ENCODE measurements around the gene ANGPTL2.

The ANGPTL2 gene

DNA sequence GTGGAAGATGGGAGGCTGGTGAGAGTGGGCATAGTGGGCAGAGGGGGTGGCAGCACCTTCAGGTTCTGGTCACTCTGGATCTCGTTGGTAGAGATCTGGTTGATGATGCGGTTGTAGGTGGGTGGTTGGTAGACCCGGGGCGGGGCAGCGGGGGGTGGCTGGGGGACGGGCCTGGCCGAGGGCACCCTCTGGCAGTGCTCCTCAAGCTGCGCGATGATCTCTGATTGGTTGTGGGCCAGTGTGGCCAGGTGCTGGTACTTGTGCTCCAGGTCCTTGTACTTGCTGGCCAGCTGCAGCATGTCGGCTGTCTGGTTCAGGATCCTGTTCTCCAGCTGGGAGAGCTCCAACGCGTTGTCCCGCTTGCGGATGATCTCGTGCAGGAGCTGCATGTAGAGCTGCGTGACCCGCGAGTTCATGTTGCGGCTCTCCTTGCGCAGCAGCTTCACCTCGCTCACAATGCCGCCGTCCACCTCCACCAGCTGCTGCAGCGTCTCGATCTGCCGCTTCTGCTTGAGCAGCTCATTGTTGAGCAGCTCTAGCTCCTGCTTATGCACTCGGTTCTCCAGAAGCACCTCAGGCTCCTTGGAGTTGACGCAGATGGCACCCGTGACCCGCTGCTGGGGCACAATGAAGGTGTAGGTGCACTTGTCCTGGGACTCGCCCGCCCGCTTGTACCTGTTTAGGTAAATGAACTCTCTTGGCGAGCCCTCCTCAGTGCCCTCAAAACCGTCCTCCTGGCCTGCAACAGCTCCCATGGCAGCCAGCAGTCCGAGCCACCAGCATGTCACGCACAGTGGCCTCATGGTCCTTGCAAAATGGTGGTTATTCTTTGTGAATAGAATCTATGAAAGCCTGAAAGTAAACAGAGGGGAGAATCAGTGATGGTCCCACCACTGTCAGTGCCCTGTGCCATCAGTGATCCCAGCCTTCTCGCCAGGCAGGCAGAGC is 14.2 kb downstream of the ANGPTL2 start:
- Histone ChIP-seq H3K4me1 (ENCODE audit: control insufficient read depth, low read depth, low read length) (peaks cover 23% of the 10 kb centered on the region), H3K36me3 (ENCODE audit: control insufficient read depth, low read depth, low read length) (no peaks in the 10 kb centered on the region), H3K4me3 (ENCODE audit: low read length) (no peak overlapping the region), H3K27ac (ENCODE audit: low read length) (no peak overlapping the region), H3K9ac (ENCODE audit: low read length) (no peak overlapping the region), H3K9me3 (ENCODE audit: control insufficient read depth, low read depth, low read length) (no peaks in the 10 kb centered on the region), H3K27me3 (ENCODE audit: control insufficient read depth, insufficient read depth, low read length) (no peaks in the 10 kb centered on the region)

DNA sequence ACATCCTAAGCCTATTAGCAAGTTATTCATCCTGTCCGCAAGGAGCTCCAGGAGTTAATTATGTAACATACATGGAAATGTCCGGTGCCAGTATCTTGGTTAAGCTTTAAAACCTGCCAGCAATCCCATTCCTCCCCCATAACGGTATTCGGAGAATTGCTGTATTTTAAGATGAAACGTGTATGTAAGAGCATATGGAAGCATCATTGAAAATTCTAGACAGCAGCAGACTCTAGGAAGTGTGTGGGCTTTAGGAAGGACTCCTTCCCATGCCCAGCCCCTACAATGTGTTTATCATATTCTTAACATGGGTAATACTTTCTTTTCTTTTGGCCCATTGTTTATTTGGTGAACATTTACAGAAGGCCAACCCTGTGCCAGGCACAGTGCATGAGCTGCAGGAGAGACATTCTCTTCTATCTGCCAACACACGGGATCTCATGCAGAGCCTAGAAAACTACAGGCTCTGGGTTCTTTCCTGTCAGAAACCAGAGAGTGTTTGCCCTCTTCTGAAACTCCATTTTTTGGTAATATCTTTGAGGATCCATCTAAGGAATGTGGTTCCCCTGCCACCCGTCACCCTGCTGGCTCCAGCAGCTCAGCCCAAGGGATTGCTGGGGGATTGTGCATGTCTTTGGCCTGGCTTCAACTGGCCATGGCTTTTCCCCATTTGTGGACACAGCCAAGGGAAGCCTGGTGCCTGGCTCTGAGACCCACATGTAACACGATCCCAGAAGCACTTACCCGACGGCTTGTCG is 15.1 kb downstream of the ANGPTL2 start:
- no peaks in the 10 kb centered on the region for H3K36me3 ChIP-seq (ENCODE audit: control insufficient read depth, low read depth, low read length)
- no peak overlapping the region for H3K27ac ChIP-seq (ENCODE audit: low read length)

DNA sequence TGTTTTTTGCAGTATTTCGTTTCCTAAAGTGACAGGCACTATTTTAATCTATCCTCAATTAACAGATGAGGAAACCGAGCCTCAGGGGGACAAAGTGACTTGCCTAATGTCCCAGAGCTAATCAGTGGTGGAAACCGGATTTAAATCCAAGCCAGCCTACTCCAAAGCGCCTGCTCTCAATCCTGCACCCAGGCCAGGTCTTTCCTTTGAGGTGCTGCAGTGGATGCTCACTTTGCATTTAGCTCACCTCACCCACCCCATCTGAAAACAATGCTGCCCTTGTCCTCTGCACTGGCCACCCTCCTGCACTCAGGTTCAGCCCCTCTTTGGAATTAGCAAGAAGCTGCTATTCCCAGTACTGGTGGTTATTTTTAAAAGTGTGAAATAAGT is 16.0 kb downstream of the ANGPTL2 start:
- Histone ChIP-seq H3K36me3 (ENCODE audit: control insufficient read depth, low read depth, low read length) (no peaks in the 10 kb centered on the region), H3K4me1 (ENCODE audit: control insufficient read depth, low read depth, low read length) (peaks cover 7% of the 10 kb centered on the region), H3K4me3 (ENCODE audit: low read length) (no peak overlapping the region), H3K27me3 (ENCODE audit: control insufficient read depth, insufficient read depth, low read length) (no peaks in the 10 kb centered on the region), H3K9ac (ENCODE audit: low read length) (no peak overlapping the region), H3K27ac (ENCODE audit: low read length) (no peak overlapping the region), H3K9me3 (ENCODE audit: control insufficient read depth, low read depth, low read length) (no peaks in the 10 kb centered on the region)

More for the DNA sequence above, 15.1 kb downstream of the ANGPTL2 start:
- Histone ChIP-seq H3K27me3 (ENCODE audit: control insufficient read depth, insufficient read depth, low read length) (no peaks in the 10 kb centered on the region), H3K9ac (ENCODE audit: low read length) (no peak overlapping the region), H3K4me3 (ENCODE audit: low read length) (no peak overlapping the region), H3K4me1 (ENCODE audit: control insufficient read depth, low read depth, low read length) (peaks cover 15% of the 10 kb centered on the region), H3K9me3 (ENCODE audit: control insufficient read depth, low read depth, low read length) (no peaks in the 10 kb centered on the region)

DNA sequence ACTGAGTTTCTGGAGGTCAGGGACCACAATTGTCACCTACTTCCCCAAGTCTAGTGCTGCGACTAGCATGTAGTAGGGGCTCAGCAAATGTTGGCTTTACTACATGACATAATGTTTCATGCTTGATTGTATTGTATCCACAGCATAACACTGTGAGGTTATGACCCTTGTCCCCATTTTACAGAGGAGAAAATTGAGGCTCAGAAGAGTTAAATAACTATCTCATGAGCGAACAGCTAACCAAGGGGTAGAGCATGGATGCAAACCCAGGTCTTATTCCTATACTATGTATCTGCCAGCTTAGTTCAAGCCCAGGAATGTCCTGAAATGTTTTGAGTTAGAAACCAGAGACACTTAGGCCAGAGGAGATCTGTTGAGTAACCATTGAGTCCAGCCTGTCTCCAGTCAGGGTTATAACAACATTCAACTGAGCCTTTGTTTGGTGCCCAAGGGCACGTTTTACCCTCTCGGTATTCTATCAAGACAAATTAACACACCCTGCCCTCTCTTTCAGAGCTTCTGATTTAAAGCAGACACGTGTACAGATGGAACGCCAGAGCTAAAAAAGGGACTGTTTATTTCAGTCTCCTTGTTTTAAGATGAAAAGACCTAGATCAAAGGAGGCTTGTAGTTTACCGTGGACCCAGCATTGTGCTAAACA is 16.5 kb downstream of the ANGPTL2 start:
- H3K27ac ChIP-seq (ENCODE audit: low read length) = no peak overlapping the region
- H3K4me1 ChIP-seq (ENCODE audit: control insufficient read depth, low read depth, low read length) = peaks cover 2% of the 10 kb centered on the region
- no peak overlapping the region for H3K9ac ChIP-seq (ENCODE audit: low read length)
- no peaks in the 10 kb centered on the region for H3K9me3 ChIP-seq (ENCODE audit: control insufficient read depth, low read depth, low read length)
- H3K27me3 ChIP-seq (ENCODE audit: control insufficient read depth, insufficient read depth, low read length) = no peaks in the 10 kb centered on the region
- no peak overlapping the region for H3K4me3 ChIP-seq (ENCODE audit: low read length)
- no peaks in the 10 kb centered on the region for H3K36me3 ChIP-seq (ENCODE audit: control insufficient read depth, low read depth, low read length)

DNA sequence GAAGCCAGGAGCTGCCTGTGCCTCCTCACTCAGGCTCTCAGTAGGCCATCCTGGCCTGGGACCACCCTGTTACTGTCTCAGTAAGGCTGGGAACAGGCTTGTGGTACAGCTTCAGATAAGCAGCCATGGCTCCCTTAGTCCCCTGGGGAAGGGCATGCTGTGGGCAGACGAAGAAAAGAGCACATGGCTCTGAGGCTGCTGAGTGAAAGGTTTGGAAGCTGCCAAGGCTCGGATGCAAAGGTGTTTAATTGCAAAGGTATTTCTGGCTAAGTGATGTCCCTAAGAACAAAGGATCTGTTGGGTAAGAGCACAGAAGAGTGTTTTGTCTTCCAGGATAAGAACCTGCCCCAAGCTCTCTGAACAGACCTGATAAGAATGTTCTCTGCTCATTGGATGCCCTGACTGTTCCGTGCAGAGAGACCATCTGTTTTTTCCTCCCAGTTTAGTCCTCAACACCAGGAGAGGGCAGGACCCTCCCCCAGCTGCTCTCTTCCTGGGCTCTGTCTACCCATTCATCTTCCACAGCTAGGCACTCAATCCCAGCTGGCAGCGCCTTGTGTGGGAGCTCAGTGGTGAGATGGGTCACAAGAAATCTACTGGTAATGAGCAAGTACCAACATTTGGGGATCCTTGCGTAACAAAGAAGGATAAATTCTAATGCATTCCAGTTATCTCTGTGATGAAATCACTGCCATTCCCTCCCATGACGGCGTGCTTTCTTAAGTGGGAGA is 17.7 kb downstream of the ANGPTL2 start:
- no peak overlapping the region for H3K27ac ChIP-seq (ENCODE audit: low read length)
- H3K27me3 ChIP-seq (ENCODE audit: control insufficient read depth, insufficient read depth, low read length) = no peaks in the 10 kb centered on the region
- no peaks in the 10 kb centered on the region for H3K4me1 ChIP-seq (ENCODE audit: control insufficient read depth, low read depth, low read length)
- no peaks in the 10 kb centered on the region for H3K9me3 ChIP-seq (ENCODE audit: control insufficient read depth, low read depth, low read length)
- H3K36me3 ChIP-seq (ENCODE audit: control insufficient read depth, low read depth, low read length) = no peaks in the 10 kb centered on the region
- H3K4me3 ChIP-seq (ENCODE audit: low read length) = no peak overlapping the region
- H3K9ac ChIP-seq (ENCODE audit: low read length) = no peak overlapping the region

DNA sequence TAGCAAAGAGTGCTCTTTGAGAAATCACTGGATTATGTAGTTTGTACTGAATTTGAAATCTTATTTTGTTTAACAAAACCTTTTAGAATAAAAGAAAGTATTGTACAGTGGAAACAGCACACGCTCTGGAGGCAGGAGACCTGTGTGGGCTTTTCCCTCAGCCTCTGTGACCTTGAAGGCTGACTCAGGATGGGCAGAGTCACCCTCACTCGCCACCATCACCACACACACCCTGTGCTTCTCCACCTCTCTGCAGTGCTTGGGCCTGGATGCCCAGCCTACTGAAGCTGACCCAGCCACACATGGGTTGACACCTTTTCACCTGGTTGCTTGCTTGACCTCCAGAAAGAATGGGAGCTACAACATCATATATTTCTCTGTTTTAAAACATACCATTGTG is 19.6 kb downstream of the ANGPTL2 start:
- Histone ChIP-seq H3K27me3 (ENCODE audit: control insufficient read depth, insufficient read depth, low read length) (no peaks in the 10 kb centered on the region), H3K9me3 (ENCODE audit: control insufficient read depth, low read depth, low read length) (no peaks in the 10 kb centered on the region), H3K27ac (ENCODE audit: low read length) (no peak overlapping the region), H3K4me3 (ENCODE audit: low read length) (no peak overlapping the region), H3K4me1 (ENCODE audit: control insufficient read depth, low read depth, low read length) (no peaks in the 10 kb centered on the region), H3K9ac (ENCODE audit: low read length) (no peak overlapping the region), H3K36me3 (ENCODE audit: control insufficient read depth, low read depth, low read length) (no peaks in the 10 kb centered on the region)

DNA sequence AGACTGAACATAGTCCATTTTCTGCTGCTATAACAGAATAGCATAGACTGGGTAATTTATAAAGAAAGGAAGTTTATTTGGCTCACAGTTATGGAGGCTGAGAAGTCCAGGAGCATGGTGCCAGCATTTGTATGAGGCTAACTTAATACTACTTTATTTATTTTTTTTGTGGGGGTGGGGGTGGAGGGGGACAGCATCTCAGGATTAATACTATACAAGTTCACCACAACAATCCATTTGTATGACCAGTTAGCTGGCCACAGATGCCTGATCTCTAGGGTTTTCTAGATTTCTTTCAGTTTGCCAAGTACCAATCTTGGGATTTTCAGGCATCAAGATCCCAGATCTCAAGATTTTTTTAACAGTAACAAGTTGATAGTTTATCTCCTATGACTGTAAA is 20.3 kb downstream of the ANGPTL2 start:
- H3K9me3 ChIP-seq (ENCODE audit: control insufficient read depth, low read depth, low read length) = no peaks in the 10 kb centered on the region
- H3K27ac ChIP-seq (ENCODE audit: low read length) = no peak overlapping the region
- H3K27me3 ChIP-seq (ENCODE audit: control insufficient read depth, insufficient read depth, low read length) = no peaks in the 10 kb centered on the region
- no peaks in the 10 kb centered on the region for H3K4me1 ChIP-seq (ENCODE audit: control insufficient read depth, low read depth, low read length)
- H3K9ac ChIP-seq (ENCODE audit: low read length) = no peak overlapping the region
- H3K36me3 ChIP-seq (ENCODE audit: control insufficient read depth, low read depth, low read length) = no peaks in the 10 kb centered on the region
- H3K4me3 ChIP-seq (ENCODE audit: low read length) = no peak overlapping the region

DNA sequence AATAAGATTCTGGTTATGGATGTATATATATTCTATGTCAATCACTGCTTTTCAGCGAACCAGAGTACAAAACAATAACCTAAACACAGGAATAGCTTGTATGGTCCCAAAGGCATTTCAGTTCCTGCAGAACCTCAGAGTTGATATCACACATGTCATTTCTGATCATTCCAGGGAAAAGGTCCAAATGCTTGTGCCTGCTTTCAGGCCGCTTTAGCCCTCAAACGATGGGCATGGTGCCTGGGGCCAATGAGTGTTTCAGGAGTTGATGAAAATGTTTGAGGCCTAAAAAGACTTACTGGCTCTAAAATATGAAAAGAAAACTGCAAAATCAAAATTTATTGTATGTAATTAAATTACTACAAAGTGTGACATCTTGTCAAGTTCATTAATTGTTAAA is 22.8 kb downstream of the ANGPTL2 start:
- H3K9me3 ChIP-seq (ENCODE audit: control insufficient read depth, low read depth, low read length) = no peaks in the 10 kb centered on the region
- H3K27me3 ChIP-seq (ENCODE audit: control insufficient read depth, insufficient read depth, low read length) = no peaks in the 10 kb centered on the region
- no peaks in the 10 kb centered on the region for H3K4me1 ChIP-seq (ENCODE audit: control insufficient read depth, low read depth, low read length)
- no peak overlapping the region for H3K4me3 ChIP-seq (ENCODE audit: low read length)
- H3K36me3 ChIP-seq (ENCODE audit: control insufficient read depth, low read depth, low read length) = no peaks in the 10 kb centered on the region
- no peak overlapping the region for H3K27ac ChIP-seq (ENCODE audit: low read length)
- H3K9ac ChIP-seq (ENCODE audit: low read length) = no peak overlapping the region

DNA sequence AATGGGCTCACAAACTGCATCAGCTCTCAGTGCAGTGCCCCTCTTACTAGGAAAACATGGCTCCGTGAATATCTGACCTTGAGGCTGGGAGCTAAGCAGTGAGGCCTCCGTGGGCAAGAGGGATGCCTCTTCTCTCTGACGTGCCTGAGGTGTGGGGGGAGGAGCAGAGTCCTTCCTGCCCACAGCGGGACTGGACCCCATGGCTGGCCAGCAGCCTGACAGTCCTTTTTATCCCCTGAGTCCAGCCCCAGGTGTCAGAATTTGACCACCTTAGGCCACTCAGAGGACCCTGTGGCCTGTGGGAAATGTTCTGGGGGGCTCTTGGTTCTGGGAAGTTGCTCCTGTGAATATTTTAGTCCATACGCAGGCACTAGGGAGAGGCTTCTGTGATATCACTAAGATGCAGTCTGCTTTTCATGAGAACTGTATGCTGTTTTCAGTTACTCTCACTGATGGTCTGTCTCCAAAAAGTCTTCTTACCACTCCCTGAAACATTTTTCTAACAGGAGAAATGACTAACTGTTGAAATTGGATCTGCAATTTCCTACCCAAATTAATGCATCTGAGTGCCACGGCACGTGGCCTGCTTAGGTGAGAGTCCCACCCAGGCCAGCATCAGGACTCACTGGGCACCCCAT is 23.4 kb downstream of the ANGPTL2 start:
- Histone ChIP-seq H3K27me3 (ENCODE audit: control insufficient read depth, insufficient read depth, low read length) (no peaks in the 10 kb centered on the region), H3K4me3 (ENCODE audit: low read length) (no peak overlapping the region), H3K9ac (ENCODE audit: low read length) (no peak overlapping the region), H3K4me1 (ENCODE audit: control insufficient read depth, low read depth, low read length) (no peaks in the 10 kb centered on the region), H3K36me3 (ENCODE audit: control insufficient read depth, low read depth, low read length) (no peaks in the 10 kb centered on the region), H3K27ac (ENCODE audit: low read length) (no peak overlapping the region), H3K9me3 (ENCODE audit: control insufficient read depth, low read depth, low read length) (no peaks in the 10 kb centered on the region)

DNA sequence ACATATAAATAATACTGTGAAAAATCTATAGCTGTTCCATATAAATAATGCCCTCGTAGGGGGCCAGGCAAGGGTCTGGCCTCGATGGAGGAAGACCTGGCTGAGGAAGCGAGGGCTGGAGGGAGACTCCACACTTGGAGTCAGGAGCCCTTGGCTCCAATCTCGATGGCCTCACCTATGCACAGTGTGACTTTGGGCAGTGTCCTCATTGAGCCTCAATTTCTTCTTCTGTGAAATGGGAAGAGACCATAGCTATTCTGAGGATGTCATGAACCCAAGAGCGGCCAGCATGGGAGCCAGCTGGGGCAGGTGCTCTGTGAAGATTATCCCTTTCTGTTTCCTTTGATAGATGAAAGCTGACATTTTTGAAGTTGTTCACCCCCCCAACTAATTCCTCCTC is 24.8 kb downstream of the ANGPTL2 start:
- H3K27ac ChIP-seq (ENCODE audit: low read length) = no peak overlapping the region
- no peaks in the 10 kb centered on the region for H3K9me3 ChIP-seq (ENCODE audit: control insufficient read depth, low read depth, low read length)
- no peaks in the 10 kb centered on the region for H3K4me1 ChIP-seq (ENCODE audit: control insufficient read depth, low read depth, low read length)
- no peak overlapping the region for H3K4me3 ChIP-seq (ENCODE audit: low read length)
- H3K36me3 ChIP-seq (ENCODE audit: control insufficient read depth, low read depth, low read length) = no peaks in the 10 kb centered on the region
- no peaks in the 10 kb centered on the region for H3K27me3 ChIP-seq (ENCODE audit: control insufficient read depth, insufficient read depth, low read length)
- no peak overlapping the region for H3K9ac ChIP-seq (ENCODE audit: low read length)

DNA sequence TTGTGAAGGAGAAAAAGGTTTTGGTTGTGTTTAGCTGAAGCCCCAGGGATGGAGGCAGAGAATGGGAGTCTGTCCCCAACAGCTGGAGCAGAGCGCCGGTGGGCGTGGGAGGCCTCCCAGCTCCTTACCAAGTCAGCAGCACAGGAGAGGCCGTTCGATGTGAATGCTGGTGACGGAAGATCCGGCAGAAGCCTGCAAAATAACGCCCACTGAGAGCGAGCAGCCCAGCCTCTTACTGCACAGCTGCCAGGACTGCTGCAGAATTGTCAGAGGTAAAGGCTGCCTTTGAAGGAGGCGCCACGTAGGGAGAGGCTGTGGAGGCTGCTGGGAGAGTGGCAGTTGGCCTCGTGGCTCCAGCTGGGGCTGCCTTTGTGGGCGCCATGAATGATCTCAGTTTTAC is 26.2 kb downstream of the ANGPTL2 start:
- H3K36me3 ChIP-seq (ENCODE audit: control insufficient read depth, low read depth, low read length) = no peaks in the 10 kb centered on the region
- no peak overlapping the region for H3K4me3 ChIP-seq (ENCODE audit: low read length)
- no peaks in the 10 kb centered on the region for H3K4me1 ChIP-seq (ENCODE audit: control insufficient read depth, low read depth, low read length)
- no peaks in the 10 kb centered on the region for H3K27me3 ChIP-seq (ENCODE audit: control insufficient read depth, insufficient read depth, low read length)
- H3K27ac ChIP-seq (ENCODE audit: low read length) = no peak overlapping the region
- H3K9me3 ChIP-seq (ENCODE audit: control insufficient read depth, low read depth, low read length) = no peaks in the 10 kb centered on the region
- H3K9ac ChIP-seq (ENCODE audit: low read length) = no peak overlapping the region

Data from iPS-18a (cell line).